DND-41 (cell line): Measurements from ENCODE around the gene CCL27.
A peak's percentile ranks its signal among the peaks of the same experiment; 100 is the strongest.

Source experiments
- ATAC-seq: fragments of 200-7000 bp; cut with Tn5 transposase; 3 replicates; pipeline ENCODE4 v1.9.1; 2021; ENCODE audit warnings: low read depth; ENCODE audit not compliant: insufficient read depth
- DNase-seq: peaks from one replicate; pipeline ENCODE4 v3.0.0-alpha.2; 2020
- H2AFZ ChIP-seq: 2 replicates; pipeline ENCODE4 v1.6.0; 2012; ENCODE audit warnings: low read depth, low read length
- H3K27ac ChIP-seq: 2 replicates; pipeline ENCODE4 v1.5.1; 2012; ENCODE audit warnings: low read length, inconsistent platforms
- H3K27me3 ChIP-seq: fragments of 200-600 bp; sonication (generic); 2 replicates; pipeline ENCODE4 v1.6.0; 2012; ENCODE audit warnings: low read length, mild to moderate bottlenecking, inconsistent platforms; ENCODE audit not compliant: insufficient read depth, poor library complexity
- H3K36me3 ChIP-seq: 2 replicates; pipeline ENCODE4 v1.5.1; 2012; ENCODE audit warnings: low read length, inconsistent platforms; ENCODE audit not compliant: insufficient read depth
- H3K4me1 ChIP-seq: 2 replicates; pipeline ENCODE4 v1.5.1; 2012; ENCODE audit warnings: mild to moderate bottlenecking, low read length; ENCODE audit not compliant: insufficient read depth
- H3K4me2 ChIP-seq: 2 replicates; pipeline ENCODE4 v1.6.0; 2012; ENCODE audit warnings: mild to moderate bottlenecking, moderate library complexity, low read length, inconsistent platforms; ENCODE audit not compliant: insufficient read depth
- H3K4me3 ChIP-seq, 2 experiments: fragments of 200-600 bp in 1 of 2; shearing (Covaris generic) in 1 of 2; 2 replicates each; pipeline ENCODE4 v1.5.1; 2012 to 2016; ENCODE audit warnings: inconsistent platforms in 2 of 2, low read length in 2 of 2, mild to moderate bottlenecking in 2 of 2, low read depth in 1 of 2, moderate library complexity in 1 of 2
- H3K79me2 ChIP-seq: 2 replicates; pipeline ENCODE4 v1.6.0; 2012; ENCODE audit warnings: low read length, inconsistent platforms; ENCODE audit not compliant: insufficient read depth
- H3K9ac ChIP-seq: 2 replicates; pipeline ENCODE4 v1.6.0; 2012; ENCODE audit warnings: low read depth, mild to moderate bottlenecking, inconsistent platforms, low read length, moderate library complexity
- H3K9me3 ChIP-seq: 2 replicates; pipeline ENCODE4 v1.5.1; 2012; ENCODE audit warnings: low read length, moderate library complexity, mild to moderate bottlenecking, inconsistent platforms; ENCODE audit not compliant: insufficient read depth, severe bottlenecking
- H4K20me1 ChIP-seq: 2 replicates; pipeline ENCODE4 v1.6.0; 2012; ENCODE audit warnings: low read length; ENCODE audit not compliant: insufficient read depth
- CTCF ChIP-seq: IDR thresholded peaks from 2 replicates; pipeline ENCODE4 v1.5.1; 2012; ENCODE audit warnings: borderline replicate concordance, low read length, moderate library complexity, mild to moderate bottlenecking; ENCODE audit not compliant: poor library complexity, severe bottlenecking; ENCODE audit errors: extremely low read depth
- EZH2 ChIP-seq: IDR thresholded peaks from 3 replicates; pipeline ENCODE4 v1.6.1; 2012; ENCODE audit warnings: borderline replicate concordance, low read depth, mild to moderate bottlenecking, moderate library complexity, low read length, inconsistent platforms; ENCODE audit not compliant: severe bottlenecking

The CCL27 gene

GRCh38 chr9:34654323-34655051 is 8.0 kb downstream of the CCL27 start:
- no peak for TF ChIP-seq CTCF
- H3K4me1 ChIP-seq: no peaks in the 10 kb centered on the region
- no peak overlapping the region for H3K4me2 ChIP-seq
- H3K9ac ChIP-seq: no peak overlapping the region
- no peaks in the 10 kb centered on the region for H3K9me3 ChIP-seq
- no peaks in the 10 kb centered on the region for H3K27me3 ChIP-seq
- H3K36me3 ChIP-seq: peaks cover 9% of the 10 kb centered on the region
- H3K79me2 ChIP-seq: no peaks in the 10 kb centered on the region
- H3K4me3 ChIP-seq: no peak overlapping the region
- no peak for ATAC-seq
- no peak overlapping the region for H2AFZ ChIP-seq
- H4K20me1 ChIP-seq: no peaks in the 10 kb centered on the region
- no peak for DNase-seq
- no peak overlapping the region for H3K27ac ChIP-seq

DNA sequence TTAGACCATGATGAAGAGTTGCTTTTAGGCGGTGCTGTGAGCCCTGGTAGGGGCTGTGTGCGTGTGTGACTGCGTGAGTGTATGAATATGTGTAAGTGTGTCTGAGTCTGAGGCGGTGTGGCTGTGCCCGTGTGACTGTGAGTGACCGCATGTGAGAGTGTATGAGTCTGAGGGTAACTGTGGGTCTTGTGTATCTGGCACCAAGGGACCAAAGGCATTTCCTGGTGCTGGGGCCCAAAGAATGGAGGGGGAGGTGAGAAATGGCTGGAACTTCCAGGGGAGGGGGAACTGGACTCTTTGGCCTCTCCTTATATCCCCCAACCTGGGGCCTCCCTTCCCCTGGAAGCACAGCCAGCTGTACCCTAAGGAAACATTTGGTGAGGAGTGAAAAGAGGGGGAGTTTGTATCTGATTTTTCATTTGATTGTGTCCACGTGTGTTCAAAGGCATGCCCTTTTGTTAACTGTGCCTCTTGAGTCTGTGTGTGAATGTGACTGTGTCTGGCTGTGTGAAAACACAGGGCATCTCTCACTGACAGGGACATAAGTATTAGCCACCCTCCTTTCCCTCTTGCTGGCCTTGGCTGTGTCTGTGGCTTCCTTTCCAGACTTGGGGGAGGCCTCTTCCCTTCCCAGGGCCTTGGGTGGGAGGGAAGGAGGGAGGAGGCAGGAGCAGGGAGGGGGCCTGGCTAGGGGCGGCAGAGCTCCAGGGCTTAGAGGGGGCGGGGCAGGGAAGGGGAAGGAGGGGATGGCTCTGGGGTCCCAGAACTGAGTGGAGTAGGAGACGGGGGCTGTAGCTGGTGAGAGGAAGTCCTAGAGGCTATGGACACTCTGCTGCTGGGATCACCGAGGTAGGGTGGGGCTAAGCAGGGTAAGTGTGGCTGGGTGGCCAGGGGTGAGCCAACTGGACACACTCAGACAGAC is 9.0 kb downstream of the CCL27 start:
- Histone ChIP-seq H3K27me3 (no peaks in the 10 kb centered on the region), H3K36me3 (peaks cover 19% of the 10 kb centered on the region), H3K27ac (no peak overlapping the region), H4K20me1 (no peaks in the 10 kb centered on the region), H3K9ac (no peak overlapping the region), H3K9me3 (no peaks in the 10 kb centered on the region), H3K79me2 (no peaks in the 10 kb centered on the region), H3K4me2 (no peak overlapping the region), H3K4me3 (no peak overlapping the region), H3K4me1 (peaks cover 4% of the 10 kb centered on the region; the same call in 1 of the 2 replicates), H2AFZ (no peak overlapping the region)
- 0 out of 3 replicates have a peak, but pooled peaks have one; percentile 10 for ATAC-seq
- DNase-seq: no peak
- TF ChIP-seq CTCF (no peak), EZH2 (no peak)

GRCh38 chr9:34652602-34653000 is 9.9 kb downstream of the CCL27 start:
- Histone ChIP-seq H3K27me3 (no peaks in the 10 kb centered on the region), H4K20me1 (no peaks in the 10 kb centered on the region), H3K9me3 (no peaks in the 10 kb centered on the region), H2AFZ (no peak overlapping the region), H3K9ac (no peak overlapping the region), H3K4me1 (peaks cover 12% of the 10 kb centered on the region), H3K79me2 (peaks cover 5% of the 10 kb centered on the region), H3K27ac (no peak overlapping the region), H3K36me3 (peaks cover 27% of the 10 kb centered on the region), H3K4me3 (no peak overlapping the region), H3K4me2 (no peak overlapping the region)
- no peak for DNase-seq
- TF ChIP-seq CTCF (no peak), EZH2 (no peak)
- no peak for ATAC-seq
